Measurements from ENCODE around the gene ZGPAT.

Gene ZGPAT

DNA sequence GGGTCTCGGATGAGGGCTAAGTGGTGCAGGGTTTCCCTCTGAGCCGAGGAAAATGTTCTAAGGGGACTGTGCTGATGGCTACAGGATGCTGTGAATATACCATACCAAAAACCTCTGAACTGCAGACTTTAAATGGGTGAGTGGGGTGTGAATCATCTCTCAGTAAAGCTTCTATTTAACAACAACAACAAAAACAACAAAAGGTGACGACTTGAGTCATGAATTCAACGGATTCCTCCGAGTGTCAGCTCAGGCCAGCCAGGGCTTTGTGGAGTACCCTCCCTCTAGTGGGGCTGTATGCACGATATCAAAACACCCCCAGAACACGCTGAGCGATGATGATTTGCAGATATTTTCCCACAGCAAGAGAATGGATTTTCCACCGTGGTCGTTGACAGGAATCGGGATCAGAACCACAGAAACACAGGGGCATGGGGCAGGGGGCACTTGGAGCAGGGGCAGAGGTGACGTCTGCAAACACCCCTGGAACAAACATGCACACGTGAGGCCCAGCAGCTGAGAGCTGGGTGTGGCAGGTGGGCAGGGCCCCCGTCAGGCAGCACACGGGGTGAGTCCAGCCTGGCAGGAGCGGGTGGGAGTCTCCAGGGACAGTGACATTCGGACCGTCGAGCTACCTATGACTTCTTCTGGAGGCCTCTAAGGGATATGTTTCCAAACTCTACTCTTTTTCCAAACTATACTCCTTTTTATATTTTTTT, 70.4 kb downstream of the ZGPAT start:
- in situ Hi-C loops (cut with MboI; ENCODE audit: low sequenced_read_pairs): no loop called here

DNA sequence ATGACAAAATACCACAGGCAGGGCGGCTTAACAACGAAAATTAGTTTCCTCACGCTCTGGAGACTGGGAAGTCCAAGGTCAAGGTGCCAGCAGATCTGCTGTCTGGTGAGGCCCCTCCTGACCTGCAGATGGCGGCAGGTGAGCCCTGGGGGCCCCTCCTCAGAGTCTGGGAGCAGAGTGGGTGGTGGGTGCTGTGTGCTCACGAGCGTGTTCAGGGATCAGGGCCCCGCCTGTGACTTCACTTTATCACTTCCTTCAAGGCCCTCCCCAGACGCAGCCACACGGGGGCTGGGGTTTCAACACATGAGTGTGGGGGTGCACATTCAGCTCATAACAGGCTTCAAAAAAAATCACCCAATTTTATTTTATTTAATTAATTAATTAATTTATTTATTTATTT, 71.0 kb downstream of the ZGPAT start:
- in situ Hi-C loops (cut with MboI; ENCODE audit: low sequenced_read_pairs): no loop called here

DNA sequence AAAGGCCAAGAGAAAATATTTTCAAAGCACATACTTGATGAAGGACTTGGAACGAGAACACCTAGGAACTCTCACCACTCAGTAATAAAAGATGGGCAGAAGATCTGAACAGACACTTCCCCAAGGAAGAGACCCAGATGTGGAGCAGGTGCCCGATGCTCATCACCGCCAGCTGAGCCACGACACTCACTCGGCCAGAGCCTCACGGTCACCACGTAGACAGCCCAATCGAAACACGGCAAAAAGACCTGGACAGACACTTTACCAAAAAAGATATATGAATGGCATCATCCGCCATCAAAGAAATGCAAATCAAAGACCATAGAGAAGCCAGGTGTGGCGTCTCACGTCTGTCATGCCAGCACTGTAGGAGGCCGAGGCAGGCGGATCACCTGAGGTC, 73.3 kb downstream of the ZGPAT start:
- in situ Hi-C loops (cut with MboI; ENCODE audit: low sequenced_read_pairs): no loop called here

DNA sequence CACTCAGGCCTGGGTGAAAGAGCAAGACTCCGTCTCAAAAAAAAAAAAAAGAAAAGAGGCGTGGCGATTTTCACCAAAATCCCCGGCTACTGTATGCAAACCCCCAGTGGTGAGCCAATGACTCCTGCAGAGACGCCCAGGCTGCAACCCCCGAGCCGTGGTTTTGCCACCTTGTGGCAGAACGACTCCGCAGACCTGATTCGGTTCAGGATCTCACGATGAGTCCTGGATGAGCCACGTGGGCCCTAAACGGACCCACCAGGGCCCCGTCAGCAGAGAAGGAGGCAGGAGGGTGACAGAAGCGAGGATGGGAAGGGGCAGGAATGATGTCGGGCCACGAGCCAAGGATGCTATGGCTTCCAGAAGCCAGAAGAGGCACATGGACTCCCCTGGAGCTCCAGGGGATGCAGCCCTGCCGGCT, 74.2 kb downstream of the ZGPAT start:
- in situ Hi-C loops (cut with MboI; ENCODE audit: low sequenced_read_pairs): no loop called here

DNA sequence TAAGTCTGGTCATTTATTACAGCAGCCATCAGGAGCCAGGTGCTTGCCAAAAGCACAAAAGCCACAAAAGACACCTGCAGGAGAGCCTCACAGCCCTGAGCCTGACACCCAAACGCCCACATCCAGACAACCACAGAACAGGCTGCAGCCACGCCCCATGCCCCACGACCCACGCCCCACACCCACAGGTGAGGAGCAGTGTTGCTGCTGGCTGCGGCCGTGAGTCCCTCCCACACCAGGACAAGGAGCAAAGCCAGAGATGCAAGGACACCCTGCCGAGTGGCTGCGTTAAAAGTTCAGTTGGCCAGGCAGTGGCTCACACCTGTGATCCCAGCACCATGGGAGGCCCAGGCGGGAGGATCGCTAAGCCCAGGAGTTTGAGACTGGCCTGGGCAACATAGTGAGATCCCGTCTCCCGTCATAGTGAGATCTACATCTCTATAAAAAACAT, 74.7 kb downstream of the ZGPAT start:
- in situ Hi-C loops (cut with MboI; ENCODE audit: low sequenced_read_pairs): no loop called here

DNA sequence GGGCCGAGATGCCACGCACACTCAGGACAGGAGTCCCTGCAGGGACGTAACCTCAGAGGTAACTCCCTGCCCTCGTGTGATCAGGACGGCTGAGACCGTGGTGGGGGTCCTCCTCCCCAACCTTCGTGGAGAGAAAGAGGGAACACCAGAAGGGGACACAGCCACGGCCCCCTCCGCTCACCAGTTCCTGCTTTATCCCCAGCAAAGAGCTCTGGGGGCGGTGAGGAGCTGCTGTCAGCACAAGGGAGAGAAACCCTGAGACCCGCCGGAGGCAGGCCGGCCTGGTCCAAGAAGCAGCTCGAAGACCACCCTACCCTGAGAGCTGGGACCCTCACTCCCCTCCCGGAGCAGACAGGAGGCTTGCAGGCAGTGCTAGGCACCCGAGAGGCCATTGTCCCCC, 76.1 kb downstream of the ZGPAT start:
- in situ Hi-C loops (cut with MboI; ENCODE audit: low sequenced_read_pairs): no loop called here

DNA sequence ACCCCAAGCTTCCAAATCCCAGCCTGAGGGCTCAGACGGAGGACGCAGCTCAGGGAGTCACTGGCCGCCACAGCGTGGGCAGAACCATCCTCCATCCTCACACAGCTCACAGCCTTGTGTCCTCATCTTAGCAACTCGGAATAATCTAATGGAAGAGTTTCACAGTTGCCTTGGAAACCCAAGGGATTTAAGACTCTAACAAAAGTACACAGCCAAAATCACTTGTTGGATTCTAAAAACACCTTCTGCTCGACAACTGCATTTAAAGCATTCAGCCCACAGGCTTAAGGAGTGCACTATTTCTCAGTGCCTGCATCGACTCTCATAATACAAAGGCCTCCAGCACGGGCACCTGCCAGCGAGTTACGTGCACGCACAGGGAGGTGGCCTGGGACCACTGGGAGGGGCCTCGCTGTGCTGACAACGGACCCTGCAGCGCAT, 77.9 kb downstream of the ZGPAT start:
- in situ Hi-C loops (cut with MboI; ENCODE audit: low sequenced_read_pairs): no loop called here
